ENCODE results near the gene RPH3AL.

RPH3AL gene

GRCh38 chr17:352421-353212 is at the start of gene RPH3AL:
Gene RPH3AL, minus strand, starts transcription at chr17:352807. Its CDS starts 25,264 bp downstream, at chr17:327543.
- DNase-seq = no peak

GRCh38 chr17:400257-400656 is 47.6 kb upstream of the RPH3AL start:
- no peak for DNase-seq

GRCh38 chr17:396788-397187 is 44.2 kb upstream of the RPH3AL start:
- DNase-seq = no peak

- no peak for DNase-seq
Measured at GRCh38 chr17:395974-396373, 43.4 kb upstream of the RPH3AL start.

GRCh38 chr17:395179-395578 is 42.6 kb upstream of the RPH3AL start:
- no peak for DNase-seq

GRCh38 chr17:394718-395095 is 42.1 kb upstream of the RPH3AL start:
- no peak for DNase-seq

- DNase-seq = no peak
Measured at GRCh38 chr17:393806-394717, 41.5 kb upstream of the RPH3AL start.

GRCh38 chr17:391850-392249 is 39.2 kb upstream of the RPH3AL start:
- DNase-seq = no peak

- no peak for DNase-seq
Measured at GRCh38 chr17:390025-390424, 37.4 kb upstream of the RPH3AL start.

GRCh38 chr17:388087-388486 is 35.5 kb upstream of the RPH3AL start:
- DNase-seq = no peak

- DNase-seq = peak; percentile 76 to 82
Measured at GRCh38 chr17:386141-386876, 33.7 kb upstream of the RPH3AL start.

GRCh38 chr17:385836-386140 is 33.2 kb upstream of the RPH3AL start:
- DNase-seq = no peak

- DNase-seq = peak in 1 of 2 donors; percentile 40
Measured at GRCh38 chr17:385178-385835, 32.7 kb upstream of the RPH3AL start.

- no peak for DNase-seq
Measured at GRCh38 chr17:384622-385177, 32.1 kb upstream of the RPH3AL start.

GRCh38 chr17:383771-384621 is 31.4 kb upstream of the RPH3AL start:
- no peak for DNase-seq

- no peak for DNase-seq
Measured at GRCh38 chr17:382644-383533, 30.3 kb upstream of the RPH3AL start.

- no peak for DNase-seq
Measured at GRCh38 chr17:381941-382643, 29.5 kb upstream of the RPH3AL start.

GRCh38 chr17:381516-381915 is 28.9 kb upstream of the RPH3AL start:
- no peak for DNase-seq

GRCh38 chr17:379531-380465 is 27.2 kb upstream of the RPH3AL start:
- DNase-seq = no peak

Data from stimulated activated CD4-positive, alpha-beta T cell treated with anti-CD3 and anti-CD28 coated beads, Interleukin-2, amount 100 ng/mL, for 24 hours (primary cell).